ENCODE results near the gene ASXL2. TPM values are rescaled to one million over a fixed set of nuclear protein-coding genes. Genes with fewer than 3 reads are reported as not detected.

The ASXL2 gene
- total and polyA plus RNA-seq, 2 of the 13 experiments (the other 11 are each of a cell fraction or from before 2014, with no cell fraction given) = 12.1 to 19.2 TPM

DNA sequence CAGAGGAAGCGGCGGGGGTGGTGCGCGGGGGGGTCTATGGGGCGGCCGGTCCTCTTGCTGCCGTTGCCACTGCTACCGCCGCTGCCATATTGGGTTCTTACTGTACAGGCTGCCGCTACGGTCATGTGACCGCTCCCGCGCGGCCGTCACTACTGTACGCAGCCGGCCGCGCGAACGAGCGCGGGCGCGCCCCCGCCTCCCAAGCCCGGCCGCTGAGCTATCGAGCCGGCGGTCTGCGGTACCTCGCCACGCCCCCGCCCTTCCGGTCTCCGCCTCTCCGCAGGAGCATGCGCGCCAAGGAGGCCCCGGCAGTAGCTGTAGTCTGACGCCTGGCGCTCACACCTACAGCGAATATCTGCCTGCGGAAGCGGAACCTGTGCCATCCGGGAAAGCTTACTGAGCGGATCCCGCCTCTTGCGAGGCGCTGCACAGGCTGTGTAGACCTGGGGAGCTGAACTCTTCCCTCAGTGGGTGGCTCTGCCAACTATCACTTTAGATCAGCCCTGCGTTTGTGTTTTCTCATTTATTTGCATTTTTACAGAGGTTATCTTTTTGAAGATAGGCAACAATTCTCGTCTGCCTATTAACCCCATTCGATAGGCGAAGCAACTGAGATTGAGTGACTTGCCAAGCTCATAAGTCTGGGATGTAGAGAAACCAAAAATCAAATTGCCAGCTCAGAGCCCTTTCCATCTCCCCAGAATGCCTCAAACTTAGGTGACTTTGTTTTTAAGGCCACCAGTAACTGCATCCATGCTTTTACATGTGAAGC is at the start of gene ASXL2 (continued):
- TF ChIP-seq GRHL1 (CRISPR knock-in tag; conservative IDR thresholded peaks at IDR 0.05) = no peak
- TF ChIP-seq ZNF562 (CRISPR knock-in tag; IDR thresholded peaks at IDR 0.05; ENCODE audit: borderline replicate concordance) = no peak
- TF ChIP-seq ZNF550 (CRISPR knock-in tag; IDR thresholded peaks at IDR 0.05; ENCODE audit: borderline replicate concordance) = no peak
- peak; percentile 46; the same call in 1 of the 2 replicates for TF ChIP-seq MAFF (IDR thresholded peaks at IDR 0.05; ENCODE audit: low read depth, low read length)
- no peak for TF ChIP-seq NFE2 (CRISPR knock-in tag; IDR thresholded peaks at IDR 0.05)
- peak; percentile 56; the same call in 1 of the 2 replicates for TF ChIP-seq ZSCAN31 (CRISPR knock-in tag; IDR thresholded peaks at IDR 0.05; ENCODE audit: low read depth)
- peak; percentile 80; the same call in 1 of the 2 replicates for TF ChIP-seq SNAPC2 (CRISPR knock-in tag; IDR thresholded peaks at IDR 0.05)
- TF ChIP-seq, protein P1, sequence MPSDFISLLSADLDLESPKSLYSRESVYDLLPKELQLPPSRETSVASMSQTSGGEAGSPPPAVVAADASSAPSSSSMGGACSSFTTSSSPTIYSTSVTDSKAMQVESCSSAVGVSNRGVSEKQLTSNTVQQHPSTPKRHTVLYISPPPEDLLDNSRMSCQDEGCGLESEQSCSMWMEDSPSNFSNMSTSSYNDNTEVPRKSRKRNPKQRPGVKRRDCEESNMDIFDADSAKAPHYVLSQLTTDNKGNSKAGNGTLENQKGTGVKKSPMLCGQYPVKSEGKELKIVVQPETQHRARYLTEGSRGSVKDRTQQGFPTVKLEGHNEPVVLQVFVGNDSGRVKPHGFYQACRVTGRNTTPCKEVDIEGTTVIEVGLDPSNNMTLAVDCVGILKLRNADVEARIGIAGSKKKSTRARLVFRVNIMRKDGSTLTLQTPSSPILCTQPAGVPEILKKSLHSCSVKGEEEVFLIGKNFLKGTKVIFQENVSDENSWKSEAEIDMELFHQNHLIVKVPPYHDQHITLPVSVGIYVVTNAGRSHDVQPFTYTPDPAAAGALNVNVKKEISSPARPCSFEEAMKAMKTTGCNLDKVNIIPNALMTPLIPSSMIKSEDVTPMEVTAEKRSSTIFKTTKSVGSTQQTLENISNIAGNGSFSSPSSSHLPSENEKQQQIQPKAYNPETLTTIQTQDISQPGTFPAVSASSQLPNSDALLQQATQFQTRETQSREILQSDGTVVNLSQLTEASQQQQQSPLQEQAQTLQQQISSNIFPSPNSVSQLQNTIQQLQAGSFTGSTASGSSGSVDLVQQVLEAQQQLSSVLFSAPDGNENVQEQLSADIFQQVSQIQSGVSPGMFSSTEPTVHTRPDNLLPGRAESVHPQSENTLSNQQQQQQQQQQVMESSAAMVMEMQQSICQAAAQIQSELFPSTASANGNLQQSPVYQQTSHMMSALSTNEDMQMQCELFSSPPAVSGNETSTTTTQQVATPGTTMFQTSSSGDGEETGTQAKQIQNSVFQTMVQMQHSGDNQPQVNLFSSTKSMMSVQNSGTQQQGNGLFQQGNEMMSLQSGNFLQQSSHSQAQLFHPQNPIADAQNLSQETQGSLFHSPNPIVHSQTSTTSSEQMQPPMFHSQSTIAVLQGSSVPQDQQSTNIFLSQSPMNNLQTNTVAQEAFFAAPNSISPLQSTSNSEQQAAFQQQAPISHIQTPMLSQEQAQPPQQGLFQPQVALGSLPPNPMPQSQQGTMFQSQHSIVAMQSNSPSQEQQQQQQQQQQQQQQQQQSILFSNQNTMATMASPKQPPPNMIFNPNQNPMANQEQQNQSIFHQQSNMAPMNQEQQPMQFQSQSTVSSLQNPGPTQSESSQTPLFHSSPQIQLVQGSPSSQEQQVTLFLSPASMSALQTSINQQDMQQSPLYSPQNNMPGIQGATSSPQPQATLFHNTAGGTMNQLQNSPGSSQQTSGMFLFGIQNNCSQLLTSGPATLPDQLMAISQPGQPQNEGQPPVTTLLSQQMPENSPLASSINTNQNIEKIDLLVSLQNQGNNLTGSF (CRISPR knock-in tag; IDR thresholded peaks at IDR 0.05) = peak; percentile 56; the same call in 1 of the 2 replicates
- no peak for TF ChIP-seq ZNF326 (CRISPR knock-in tag; IDR thresholded peaks at IDR 0.05; ENCODE audit: borderline replicate concordance)
- TF ChIP-seq, protein P2, sequence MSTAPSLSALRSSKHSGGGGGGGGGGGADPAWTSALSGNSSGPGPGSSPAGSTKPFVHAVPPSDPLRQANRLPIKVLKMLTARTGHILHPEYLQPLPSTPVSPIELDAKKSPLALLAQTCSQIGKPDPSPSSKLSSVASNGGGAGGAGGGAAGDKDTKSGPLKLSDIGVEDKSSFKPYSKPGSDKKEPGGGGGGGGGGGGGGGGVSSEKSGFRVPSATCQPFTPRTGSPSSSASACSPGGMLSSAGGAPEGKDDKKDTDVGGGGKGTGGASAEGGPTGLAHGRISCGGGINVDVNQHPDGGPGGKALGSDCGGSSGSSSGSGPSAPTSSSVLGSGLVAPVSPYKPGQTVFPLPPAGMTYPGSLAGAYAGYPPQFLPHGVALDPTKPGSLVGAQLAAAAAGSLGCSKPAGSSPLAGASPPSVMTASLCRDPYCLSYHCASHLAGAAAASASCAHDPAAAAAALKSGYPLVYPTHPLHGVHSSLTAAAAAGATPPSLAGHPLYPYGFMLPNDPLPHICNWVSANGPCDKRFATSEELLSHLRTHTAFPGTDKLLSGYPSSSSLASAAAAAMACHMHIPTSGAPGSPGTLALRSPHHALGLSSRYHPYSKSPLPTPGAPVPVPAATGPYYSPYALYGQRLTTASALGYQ (CRISPR knock-in tag; IDR thresholded peaks at IDR 0.05) = peak; percentile 61; the same call in 1 of the 2 replicates
- TF ChIP-seq CBX2 (IDR thresholded peaks at IDR 0.05; ENCODE audit: low read depth, low read length) = no peak
- TF ChIP-seq CBX2 (CRISPR knock-in tag; IDR thresholded peaks at IDR 0.05; ENCODE audit: low read depth) = no peak
- TF ChIP-seq GATA4 (IDR thresholded peaks at IDR 0.05; ENCODE audit: borderline replicate concordance, low read depth) = peak; percentile 79
- peak; percentile 3; the same call in 1 of the 2 replicates for TF ChIP-seq ZFP37 (CRISPR knock-in tag; IDR thresholded peaks at IDR 0.05; ENCODE audit: borderline replicate concordance)
- TF ChIP-seq SALL2 (CRISPR knock-in tag; IDR thresholded peaks at IDR 0.05) = 0 out of 2 replicates have a peak, but pooled peaks have one; percentile 27
- peak; percentile 13 for TF ChIP-seq ZNF605 (CRISPR knock-in tag; IDR thresholded peaks at IDR 0.05)
- no peak for TF ChIP-seq CHCHD3 (CRISPR knock-in tag; IDR thresholded peaks at IDR 0.05)
- no peak for TF ChIP-seq SCMH1 (CRISPR knock-in tag; IDR thresholded peaks at IDR 0.05; ENCODE audit: borderline replicate concordance)
- TF ChIP-seq ZMAT3 (CRISPR knock-in tag; conservative IDR thresholded peaks at IDR 0.05) = no peak; the same call in 1 of the 2 replicates
- no peak for TF ChIP-seq ZNF670 (CRISPR knock-in tag; IDR thresholded peaks at IDR 0.05; ENCODE audit: borderline replicate concordance)
- TF ChIP-seq RFXAP (CRISPR knock-in tag; IDR thresholded peaks at IDR 0.05; ENCODE audit: borderline replicate concordance) = peak; percentile 91; the same call in 1 of the 2 replicates
